Measurements from ENCODE around the gene AGGF1. TPM values are rescaled to one million over a fixed set of nuclear protein-coding genes. Genes with fewer than 3 reads are reported as not detected.
"Not testable (repeated sequence)": the region's sequence is repeated elsewhere in the genome, so short reads cannot be mapped to it uniquely, and the experiment has no call there.

The AGGF1 gene, protein sequence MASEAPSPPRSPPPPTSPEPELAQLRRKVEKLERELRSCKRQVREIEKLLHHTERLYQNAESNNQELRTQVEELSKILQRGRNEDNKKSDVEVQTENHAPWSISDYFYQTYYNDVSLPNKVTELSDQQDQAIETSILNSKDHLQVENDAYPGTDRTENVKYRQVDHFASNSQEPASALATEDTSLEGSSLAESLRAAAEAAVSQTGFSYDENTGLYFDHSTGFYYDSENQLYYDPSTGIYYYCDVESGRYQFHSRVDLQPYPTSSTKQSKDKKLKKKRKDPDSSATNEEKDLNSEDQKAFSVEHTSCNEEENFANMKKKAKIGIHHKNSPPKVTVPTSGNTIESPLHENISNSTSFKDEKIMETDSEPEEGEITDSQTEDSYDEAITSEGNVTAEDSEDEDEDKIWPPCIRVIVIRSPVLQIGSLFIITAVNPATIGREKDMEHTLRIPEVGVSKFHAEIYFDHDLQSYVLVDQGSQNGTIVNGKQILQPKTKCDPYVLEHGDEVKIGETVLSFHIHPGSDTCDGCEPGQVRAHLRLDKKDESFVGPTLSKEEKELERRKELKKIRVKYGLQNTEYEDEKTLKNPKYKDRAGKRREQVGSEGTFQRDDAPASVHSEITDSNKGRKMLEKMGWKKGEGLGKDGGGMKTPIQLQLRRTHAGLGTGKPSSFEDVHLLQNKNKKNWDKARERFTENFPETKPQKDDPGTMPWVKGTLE
- total RNA-seq (10 to 100 TPM; 29.8 to 30.8 TPM), polyA plus RNA-seq (10 to 100 TPM; 24.4 to 35.9 (median 28.9) TPM), total RNA-seq (14.3 to 42.9 (median 32.8) reads per million in 6 experiments)

DNA sequence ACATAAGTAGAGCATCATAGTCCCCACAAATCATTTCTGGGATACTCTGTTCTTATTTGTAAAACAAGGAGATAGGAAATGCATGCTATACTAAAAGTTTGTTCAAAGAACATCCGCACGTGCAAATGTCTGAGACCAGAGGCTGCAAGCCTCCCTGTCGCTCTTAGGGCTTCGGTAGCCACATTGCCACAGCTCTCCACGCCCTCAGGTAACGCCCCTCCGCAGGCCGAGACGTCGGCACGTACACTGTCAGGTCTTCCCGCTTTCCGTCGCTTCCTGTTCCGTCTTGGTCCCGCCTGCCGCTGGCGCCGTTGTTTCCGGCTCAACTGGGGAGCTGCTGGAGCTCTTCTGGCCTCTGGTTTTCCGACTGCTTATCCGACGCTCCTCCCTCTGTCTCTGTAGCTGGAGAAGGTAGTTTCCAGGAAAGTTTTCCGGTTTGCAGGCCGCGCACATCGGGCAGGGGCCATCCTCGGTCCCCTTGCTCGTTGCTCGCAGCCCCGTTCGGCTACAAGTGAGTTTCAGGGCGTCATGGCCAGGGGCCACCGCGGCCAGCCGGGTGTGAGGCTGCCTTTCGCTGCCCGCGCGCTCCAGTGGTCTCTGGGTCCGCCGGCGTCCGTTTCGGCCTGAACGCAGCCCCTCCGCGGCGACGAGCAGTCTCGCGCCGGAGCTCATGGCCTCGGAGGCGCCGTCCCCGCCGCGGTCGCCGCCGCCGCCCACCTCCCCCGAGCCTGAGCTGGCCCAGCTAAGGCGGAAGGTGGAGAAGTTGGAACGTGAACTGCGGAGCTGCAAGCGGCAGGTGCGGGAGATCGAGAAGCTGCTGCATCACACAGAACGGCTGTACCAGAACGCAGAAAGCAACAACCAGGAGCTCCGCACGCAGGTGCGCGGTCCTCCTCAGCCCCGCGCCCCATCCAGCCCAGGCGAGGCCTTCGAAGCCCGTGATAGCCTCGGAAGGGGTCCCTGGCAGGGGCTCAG, at the start of gene AGGF1:
AGGF1 (plus strand) TSS at position 308 of the 975 bp plus-strand sequence; CDS start at position 671, 363 bp downstream.
- H3K27me3 Mint-ChIP-seq = peaks cover 0 to 4% (median 0%) of the 10 kb centered on the region in 5 donors
- H3K9me3 Mint-ChIP-seq = peaks cover 0 to 28% (median 15%) of the 10 kb centered on the region in 9 donors
- H3K27ac Mint-ChIP-seq = peak within 1 kb of the TSS; percentile 80 to 97 (median 95)
- peak within 1 kb of the TSS; percentile 87 to 98 (median 94) for H3K4me3 Mint-ChIP-seq
- POLR2A ChIA-PET = interaction anchor here (1.0 to 1.9 kb wide), 6 partner anchors 47 to 462 kb away, joined by 3 to 17 read pairs (median 5); partner anchors contain the start of genes WDR41 and ZBED3
- peak; percentile 97 to 98 for ATAC-seq
- peak; percentile 70 to 94 (median 88) for DNase-seq
- peaks cover 12 to 19% (median 12%) of the 10 kb centered on the region in 3 donors for H3K36me3 Mint-ChIP-seq
- peaks cover 3 to 47% (median 44%) of the 10 kb centered on the region in 4 donors for H3K4me1 Mint-ChIP-seq

DNA sequence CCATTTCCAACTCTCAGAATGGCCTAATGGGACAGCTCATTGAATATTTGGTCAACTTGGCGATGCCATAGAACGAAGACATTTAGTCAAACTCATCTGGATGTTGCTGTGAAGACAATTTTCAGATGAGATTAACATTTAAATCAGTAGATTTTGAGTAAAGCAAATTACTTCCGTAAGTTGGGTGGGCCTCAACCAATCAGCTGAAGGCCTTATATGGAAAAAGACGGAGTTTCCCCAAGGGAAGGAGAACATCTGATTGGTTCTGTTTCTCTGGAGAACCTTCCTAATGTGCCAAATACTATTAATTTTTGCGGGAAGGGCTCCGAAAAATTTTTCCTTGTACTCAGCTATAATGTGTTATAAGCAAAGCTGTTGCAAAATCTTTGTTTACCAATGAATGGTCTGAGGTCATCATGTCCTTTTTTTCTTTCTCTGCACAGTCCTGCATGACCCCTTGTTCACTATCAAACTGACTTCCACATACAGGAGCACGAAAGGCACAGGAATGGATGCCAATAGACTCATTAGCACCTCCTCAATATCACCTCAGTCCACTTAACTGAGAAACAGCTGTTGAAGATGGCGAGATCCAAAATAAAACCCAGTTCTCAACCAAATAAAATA, 49.6 kb upstream of the AGGF1 start:
- POLR2A ChIA-PET = no interaction called here
- Mint-ChIP-seq H3K9me3 (no peaks in the 10 kb centered on the region), H3K27me3 (peaks cover 0 to 8% (median 0%) of the 10 kb centered on the region in 5 donors), H3K27ac (no peak overlapping the region), H3K36me3 (no peaks in the 10 kb centered on the region), H3K4me1 (no peaks in the 10 kb centered on the region), H3K4me3 (no peak overlapping the region)
- ATAC-seq (no peak), DNase-seq (no peak)

DNA sequence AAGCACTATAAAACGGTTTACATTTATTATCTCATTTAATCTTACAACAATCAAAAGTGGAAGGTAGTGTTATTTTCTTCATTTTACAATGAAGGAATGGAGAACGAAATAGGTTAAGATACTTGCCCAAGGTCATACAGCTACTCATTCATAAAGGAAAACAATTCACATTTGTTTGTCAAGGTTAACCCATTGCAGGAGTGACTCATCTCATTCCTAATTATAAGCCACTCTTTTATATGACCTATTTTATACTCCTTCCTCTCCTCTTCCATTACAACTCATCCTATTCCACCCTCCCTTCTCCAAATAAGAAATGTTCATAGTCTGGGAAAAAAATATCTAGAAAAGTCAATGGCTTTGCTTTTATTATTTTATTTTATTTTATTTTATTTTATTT, 47.8 kb upstream of the AGGF1 start:
- Mint-ChIP-seq H3K27me3 (peaks cover 0 to 8% (median 0%) of the 10 kb centered on the region in 5 donors), H3K4me3 (no peak overlapping the region), H3K9me3 (no peaks in the 10 kb centered on the region), H3K27ac (no peak overlapping the region), H3K4me1 (no peaks in the 10 kb centered on the region), H3K36me3 (no peaks in the 10 kb centered on the region)
- DNase-seq = no peak
- POLR2A ChIA-PET = no interaction called here
- ATAC-seq = no peak

DNA sequence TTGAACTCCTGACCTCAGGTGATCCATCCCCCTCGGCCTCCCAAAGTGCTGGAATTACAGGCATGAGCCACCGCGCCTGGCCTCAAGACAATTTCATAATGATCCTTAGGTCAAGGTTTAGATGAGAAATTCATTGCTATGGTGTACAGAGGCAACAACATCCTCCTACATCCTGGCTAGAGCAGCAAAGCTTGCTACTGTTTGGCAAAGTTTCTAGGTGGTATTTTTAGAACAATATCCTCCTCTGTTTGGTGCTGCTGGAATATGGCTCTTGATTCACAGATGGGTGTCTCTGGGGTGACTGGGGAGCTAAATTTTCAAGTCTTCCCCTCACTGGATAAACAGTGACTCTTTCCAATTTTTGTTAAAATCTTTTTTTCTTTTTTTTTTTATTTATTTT, 46.7 kb upstream of the AGGF1 start:
- H3K4me1 Mint-ChIP-seq = no peaks in the 10 kb centered on the region
- ATAC-seq (no peak), DNase-seq (no peak)
- H3K9me3 Mint-ChIP-seq = no peaks in the 10 kb centered on the region
- H3K27ac Mint-ChIP-seq = no peak overlapping the region
- POLR2A ChIA-PET = no interaction called here
- H3K27me3 Mint-ChIP-seq = peaks cover 0 to 8% (median 0%) of the 10 kb centered on the region in 5 donors
- no peak overlapping the region for H3K4me3 Mint-ChIP-seq
- no peaks in the 10 kb centered on the region for H3K36me3 Mint-ChIP-seq

DNA sequence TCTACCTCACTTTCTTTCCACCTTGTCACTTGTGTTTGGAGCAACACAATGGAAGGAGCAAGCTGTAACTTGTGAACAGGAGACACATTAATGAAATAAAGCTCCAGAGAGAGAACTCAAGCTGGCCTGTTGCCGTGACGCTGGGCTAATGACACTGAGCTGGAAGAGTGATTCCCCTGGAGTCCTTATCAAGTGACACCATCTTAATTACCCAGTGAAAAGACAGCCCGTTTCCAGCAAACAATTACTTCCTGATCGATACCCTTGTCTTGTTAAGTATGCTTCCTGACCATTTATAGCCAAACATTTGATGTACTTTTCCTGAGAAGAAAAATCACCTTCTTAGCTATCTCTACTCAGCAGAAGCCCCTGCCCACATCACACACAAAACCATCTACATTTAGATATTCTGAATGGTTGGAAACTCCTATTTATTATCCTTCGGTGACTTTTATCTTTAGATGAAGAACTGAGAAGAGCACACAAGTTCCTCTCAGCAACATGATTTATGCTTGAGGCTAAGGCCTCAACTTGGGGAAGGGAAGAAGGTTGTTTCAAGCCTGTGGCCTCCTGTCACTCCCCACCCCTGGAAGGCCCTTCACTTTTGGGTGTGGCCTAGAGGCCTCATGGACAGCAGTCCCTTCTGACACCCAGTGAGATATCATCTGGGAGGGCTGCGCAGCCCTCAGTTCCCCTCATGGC, 43.2 kb upstream of the AGGF1 start:
- Mint-ChIP-seq H3K27me3 (no peaks in the 10 kb centered on the region), H3K4me3 (no peak overlapping the region), H3K9me3 (no peaks in the 10 kb centered on the region), H3K4me1 (no peaks in the 10 kb centered on the region), H3K36me3 (no peaks in the 10 kb centered on the region), H3K27ac (no peak overlapping the region)
- no peak for ATAC-seq
- no peak for DNase-seq
- POLR2A ChIA-PET = no interaction called here

DNA sequence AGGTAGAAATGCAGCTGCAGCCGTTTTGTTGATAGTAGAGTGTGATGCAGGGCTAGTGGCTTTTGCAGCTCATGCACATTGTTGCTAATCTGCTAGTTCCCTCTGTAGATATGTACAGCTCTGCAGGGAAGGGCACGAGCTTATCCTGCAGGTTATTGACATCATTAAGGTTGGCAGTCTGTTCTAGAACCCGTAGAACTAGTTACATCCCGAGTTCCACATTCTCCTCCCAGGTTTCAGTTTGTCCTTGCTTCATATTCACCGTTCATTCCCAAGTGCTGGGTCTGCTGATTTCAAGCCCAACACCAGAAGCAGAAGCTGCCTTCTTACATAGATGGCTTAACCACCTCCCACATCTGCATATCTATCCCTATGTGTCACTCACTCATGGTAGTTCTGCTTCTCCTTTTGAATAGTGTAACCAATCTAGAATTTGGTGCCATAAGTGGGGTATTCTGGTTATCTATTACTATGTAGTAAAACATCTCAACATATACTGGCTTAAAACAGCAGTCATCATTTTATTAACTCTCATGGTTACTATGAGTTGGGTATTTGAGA, 39.2 kb upstream of the AGGF1 start:
- Mint-ChIP-seq H3K4me3 (no peak overlapping the region), H3K4me1 (no peaks in the 10 kb centered on the region), H3K9me3 (no peaks in the 10 kb centered on the region), H3K36me3 (no peaks in the 10 kb centered on the region), H3K27ac (no peak overlapping the region), H3K27me3 (peaks cover 4 to 12% (median 7%) of the 10 kb centered on the region in 5 donors)
- ATAC-seq (no peak), DNase-seq (no peak)
- POLR2A ChIA-PET = no interaction called here

DNA sequence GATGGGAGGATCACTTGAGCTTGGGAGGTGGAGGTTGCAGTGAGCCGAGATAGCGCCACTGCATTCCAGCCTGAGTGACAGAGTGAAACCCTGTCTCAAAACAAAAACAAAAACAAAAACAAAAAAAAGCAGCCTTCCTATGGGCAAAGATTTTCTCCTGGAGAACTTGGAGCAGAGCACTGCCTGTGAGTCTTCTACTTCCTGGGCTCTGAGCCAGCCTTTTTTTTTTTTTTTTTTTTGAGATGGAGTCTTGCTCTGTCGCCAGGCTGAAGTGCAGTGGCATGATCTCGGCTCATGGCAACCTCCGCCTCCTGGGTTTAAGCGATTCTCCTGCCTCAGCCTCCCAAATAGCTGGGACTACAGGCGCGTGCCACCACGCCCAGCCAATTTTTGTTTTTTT, 36.8 kb upstream of the AGGF1 start:
- H3K4me1 Mint-ChIP-seq, H3K4me3 Mint-ChIP-seq, H3K27ac Mint-ChIP-seq, POLR2A ChIA-PET, H3K36me3 Mint-ChIP-seq, DNase-seq, H3K9me3 Mint-ChIP-seq, ATAC-seq: not testable (repeated sequence)
- peaks cover 10 to 13% (median 12%) of the 10 kb centered on the region in 5 donors for H3K27me3 Mint-ChIP-seq

DNA sequence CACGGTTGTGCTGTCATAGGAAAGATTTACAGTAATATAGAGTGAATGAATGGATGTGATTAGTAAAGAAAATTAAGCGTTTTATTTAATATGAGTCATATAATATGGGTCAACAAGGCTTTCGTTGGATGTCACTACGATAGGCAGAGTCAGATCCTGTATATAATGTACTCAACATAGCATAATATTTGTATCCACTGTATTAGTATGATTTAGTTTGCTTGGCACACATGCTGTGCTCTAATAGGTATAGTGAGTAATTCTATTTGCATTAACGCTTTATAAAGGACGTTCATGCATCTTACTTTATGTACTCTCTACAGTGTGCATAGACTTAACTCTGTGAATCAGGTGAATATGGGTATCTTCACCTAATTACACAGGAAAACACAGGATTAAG, 35.9 kb upstream of the AGGF1 start:
- no peaks in the 10 kb centered on the region for H3K9me3 Mint-ChIP-seq
- POLR2A ChIA-PET = no interaction called here
- no peak for DNase-seq
- H3K36me3 Mint-ChIP-seq = peaks cover 0 to 3% (median 0%) of the 10 kb centered on the region in 3 donors
- peaks cover 10 to 15% (median 12%) of the 10 kb centered on the region in 5 donors for H3K27me3 Mint-ChIP-seq
- no peak overlapping the region for H3K4me3 Mint-ChIP-seq
- H3K27ac Mint-ChIP-seq = no peak overlapping the region
- no peak for ATAC-seq
- no peaks in the 10 kb centered on the region for H3K4me1 Mint-ChIP-seq

DNA sequence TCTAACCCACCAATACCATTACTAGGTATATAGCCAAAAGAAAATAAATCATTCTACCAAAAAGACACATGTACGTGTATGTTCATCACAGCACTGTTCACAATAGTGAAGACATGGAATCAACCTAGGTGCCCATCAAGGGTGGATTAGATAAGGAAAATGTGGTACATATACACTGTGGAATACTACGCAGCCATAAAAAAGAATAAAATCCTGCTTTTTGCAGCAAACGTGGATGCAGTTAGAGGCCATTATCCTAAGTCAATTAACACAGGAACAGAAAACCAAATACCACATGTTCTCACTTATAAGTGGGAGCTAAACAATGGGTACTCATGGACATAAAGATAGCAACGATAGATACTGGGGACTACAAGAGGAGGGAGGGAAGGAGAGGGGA, 32.0 kb upstream of the AGGF1 start:
- DNase-seq, H3K36me3 Mint-ChIP-seq, ATAC-seq, H3K4me3 Mint-ChIP-seq, H3K9me3 Mint-ChIP-seq, POLR2A ChIA-PET, H3K4me1 Mint-ChIP-seq: not testable (repeated sequence)
- Mint-ChIP-seq H3K27ac (peak overlapping the region in 1 of 10 donors; percentile 51), H3K27me3 (peaks cover 9 to 27% (median 16%) of the 10 kb centered on the region in 5 donors)

DNA sequence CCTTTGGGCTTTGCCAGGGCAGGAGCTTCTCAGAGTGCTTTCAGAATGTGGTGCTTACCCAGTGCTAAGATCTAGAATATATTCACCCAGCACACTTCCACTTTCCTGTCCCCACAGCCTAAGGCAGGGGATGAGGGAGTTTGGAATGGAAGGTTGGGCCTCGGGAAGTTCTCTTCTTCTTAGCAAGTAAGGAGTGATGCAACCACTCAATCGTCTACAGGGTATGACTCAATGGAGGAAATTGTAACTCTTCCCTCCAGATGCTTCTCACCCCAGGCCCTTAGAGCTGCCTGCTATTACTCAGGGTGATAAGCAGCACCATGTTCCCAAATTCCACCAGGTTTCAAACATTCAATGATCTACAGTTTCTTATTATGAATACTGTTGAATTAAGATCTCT, 30.8 kb upstream of the AGGF1 start:
- no peak for DNase-seq
- no peaks in the 10 kb centered on the region for H3K9me3 Mint-ChIP-seq
- POLR2A ChIA-PET = interaction anchor here (0.6 kb wide), 1 partner anchor 125 kb away, joined by 4 read pairs; no protein-coding TSS in a partner anchor
- no peak for ATAC-seq
- no peak overlapping the region for H3K27ac Mint-ChIP-seq
- H3K4me3 Mint-ChIP-seq = no peak overlapping the region
- H3K4me1 Mint-ChIP-seq = no peaks in the 10 kb centered on the region
- peaks cover 0 to 3% (median 0%) of the 10 kb centered on the region in 3 donors for H3K36me3 Mint-ChIP-seq
- peaks cover 8 to 23% (median 16%) of the 10 kb centered on the region in 5 donors for H3K27me3 Mint-ChIP-seq

DNA sequence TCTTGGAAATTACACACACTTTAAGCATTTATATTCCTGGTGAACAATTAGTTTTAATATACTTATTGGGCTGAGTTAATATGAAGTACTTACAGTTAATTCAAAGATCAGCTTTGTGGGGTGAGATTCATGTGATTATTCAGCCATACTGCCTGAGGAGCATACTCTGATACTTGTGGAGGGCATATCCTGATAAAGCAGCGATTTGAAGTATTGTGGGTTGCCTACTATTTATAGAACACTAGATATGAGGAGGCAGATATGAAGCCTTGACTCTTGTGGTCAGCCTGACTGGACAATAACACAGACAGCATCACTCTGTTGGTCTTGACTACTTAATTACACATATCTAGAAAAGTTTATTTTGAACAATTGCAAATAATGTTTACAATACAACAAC, 27.0 kb upstream of the AGGF1 start:
- Mint-ChIP-seq H3K27me3 (peaks cover 15 to 23% (median 17%) of the 10 kb centered on the region in 5 donors), H3K4me3 (no peak overlapping the region), H3K36me3 (peaks cover 0 to 3% (median 0%) of the 10 kb centered on the region in 3 donors), H3K4me1 (no peaks in the 10 kb centered on the region), H3K9me3 (no peaks in the 10 kb centered on the region), H3K27ac (no peak overlapping the region)
- POLR2A ChIA-PET = no interaction called here
- ATAC-seq (no peak), DNase-seq (no peak)

Data from naive thymus-derived CD8-positive, alpha-beta T cell (primary cell).